ENCODE measurements around the gene KBTBD4.

The KBTBD4 gene

DNA sequence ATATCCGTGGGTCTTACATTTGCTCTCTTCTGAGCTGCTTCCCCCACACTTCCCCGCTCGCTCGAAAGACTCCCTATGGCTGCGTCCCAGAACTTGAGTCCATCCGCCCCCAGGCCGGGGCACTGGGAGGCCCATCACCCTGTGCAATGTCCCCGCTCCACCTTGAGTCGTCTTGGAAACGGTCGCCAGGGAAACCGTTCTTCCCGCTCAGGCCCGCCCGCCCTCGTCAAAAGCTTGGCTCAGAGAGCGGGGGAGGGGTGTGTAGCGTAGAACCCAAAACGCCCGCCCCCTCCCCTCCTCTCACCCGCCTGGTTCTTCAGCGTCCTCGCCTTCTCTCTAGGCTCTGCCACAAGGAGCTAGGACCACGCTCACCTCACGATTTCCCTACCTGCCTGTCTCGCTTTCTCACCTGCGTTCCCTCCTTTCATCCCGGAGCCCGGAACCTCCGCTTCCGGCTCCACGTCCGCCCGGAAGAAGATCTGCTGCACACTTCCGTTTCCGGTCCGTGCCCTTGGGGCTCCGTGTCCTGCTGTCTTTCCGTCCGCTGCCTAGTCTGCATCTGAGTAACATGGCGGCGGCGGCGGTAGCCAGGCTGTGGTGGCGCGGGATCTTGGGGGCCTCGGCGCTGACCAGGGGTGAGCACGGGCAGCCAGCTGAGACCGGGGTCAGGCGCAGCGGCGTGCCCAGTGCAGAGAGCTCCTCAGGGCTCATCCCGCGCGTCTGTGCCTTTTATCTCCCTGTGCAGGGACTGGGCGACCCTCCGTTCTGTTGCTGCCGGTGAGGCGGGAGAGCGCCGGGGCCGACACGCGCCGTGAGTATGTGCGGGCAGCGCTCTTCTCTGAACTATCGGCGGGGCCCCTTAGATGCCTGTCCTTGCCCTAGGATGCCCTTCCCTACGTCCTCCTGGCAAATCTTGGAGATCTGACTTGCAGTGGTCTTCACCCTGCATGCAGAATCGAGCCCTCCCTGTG, at the start of gene KBTBD4, which contains the start of gene NDUFS3:
TSS of gene KBTBD4 (minus strand) at position 447 of the 971 bp plus-strand sequence. CDS start at position 428, 19 bp downstream.
TSS of gene NDUFS3 (plus strand) at position 551 of the 971 bp plus-strand sequence. CDS start at position 569, 18 bp downstream.
- DNase-seq: peak; percentile 93

DNA sequence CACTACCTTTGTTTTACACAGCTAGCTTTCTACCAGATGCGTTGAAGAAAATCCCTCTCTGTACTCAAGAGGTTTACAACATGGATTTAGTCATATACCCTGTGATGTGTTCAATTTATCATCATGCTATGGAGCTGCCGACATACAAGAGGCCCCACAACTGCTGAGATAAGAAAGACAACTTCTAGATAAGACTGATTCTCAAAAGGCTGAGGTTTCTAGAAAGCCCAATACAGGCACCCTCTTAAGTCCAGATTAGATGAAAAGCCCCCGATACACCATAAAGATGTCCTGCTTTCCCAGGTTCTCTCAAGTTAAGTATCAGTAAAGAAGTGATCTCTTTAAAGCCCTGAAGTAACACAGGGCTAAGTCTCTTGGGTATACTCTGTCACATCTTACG, 49.3 kb upstream of the KBTBD4 start:
- no peak for DNase-seq

DNA sequence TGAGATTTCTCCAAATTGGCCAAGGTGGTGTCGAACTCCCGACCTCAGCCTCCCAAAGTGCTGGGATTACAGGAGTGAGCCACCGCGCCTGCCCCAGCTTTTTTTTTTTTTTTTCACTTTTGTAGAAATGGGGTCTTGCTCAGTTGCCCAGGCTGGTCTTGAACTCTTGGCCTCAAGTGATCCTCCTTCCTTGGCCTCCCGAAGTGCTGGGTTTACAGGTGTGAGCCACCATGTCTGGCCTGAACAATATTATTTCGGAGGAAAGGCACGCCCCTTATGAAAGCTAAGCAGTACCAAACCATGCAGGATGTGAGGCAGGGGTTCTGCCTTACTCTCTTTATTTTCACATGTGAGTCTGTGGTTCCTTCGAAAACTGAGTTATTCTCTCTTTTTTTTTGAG, 47.5 kb upstream of the KBTBD4 start:
- no peak for DNase-seq

DNA sequence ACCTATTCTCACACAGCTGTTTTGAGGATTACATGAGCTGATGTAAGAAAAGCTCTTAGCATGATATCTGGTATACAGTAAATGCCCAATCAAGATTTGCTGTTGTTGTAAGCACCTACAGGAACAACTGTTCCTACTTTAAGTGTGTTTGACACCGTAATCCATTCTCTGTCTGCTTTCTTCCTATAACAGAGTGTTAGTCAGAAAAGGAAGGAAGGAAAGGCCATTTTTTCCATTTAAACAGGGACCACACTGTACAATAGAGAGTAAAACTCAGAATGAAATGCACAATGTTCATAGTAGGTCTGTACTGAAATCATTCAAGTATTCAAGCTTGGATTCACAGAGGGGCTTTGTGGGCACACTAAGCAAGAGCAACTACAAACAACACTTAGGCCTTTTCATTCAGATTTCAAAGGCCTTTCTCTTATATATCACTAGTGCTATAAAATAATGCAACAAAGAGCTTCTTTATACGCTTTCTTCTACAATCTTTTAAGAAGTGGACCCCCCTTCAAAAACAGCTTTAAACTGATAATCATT, 42.1 kb upstream of the KBTBD4 start:
- no peak for DNase-seq

DNA sequence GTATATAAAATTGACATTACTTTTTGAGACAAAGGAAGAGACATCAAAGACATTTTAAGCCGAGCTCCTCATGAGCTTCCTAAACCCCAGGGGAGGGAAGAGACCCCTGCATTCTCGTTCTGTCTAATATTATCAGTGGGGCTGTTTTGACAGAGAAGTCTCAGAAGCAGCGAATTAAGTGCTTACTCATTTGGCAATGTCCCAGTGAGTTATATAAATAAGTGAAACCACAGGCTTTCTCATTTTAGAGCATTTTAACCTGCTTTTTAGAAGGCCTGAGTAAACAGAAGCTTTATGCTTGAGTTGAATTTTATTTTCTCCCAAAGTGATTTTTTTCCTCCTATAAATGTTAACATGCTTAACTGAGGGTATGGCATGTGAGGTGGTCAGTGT, 38.6 kb upstream of the KBTBD4 start:
- no peak for DNase-seq

DNA sequence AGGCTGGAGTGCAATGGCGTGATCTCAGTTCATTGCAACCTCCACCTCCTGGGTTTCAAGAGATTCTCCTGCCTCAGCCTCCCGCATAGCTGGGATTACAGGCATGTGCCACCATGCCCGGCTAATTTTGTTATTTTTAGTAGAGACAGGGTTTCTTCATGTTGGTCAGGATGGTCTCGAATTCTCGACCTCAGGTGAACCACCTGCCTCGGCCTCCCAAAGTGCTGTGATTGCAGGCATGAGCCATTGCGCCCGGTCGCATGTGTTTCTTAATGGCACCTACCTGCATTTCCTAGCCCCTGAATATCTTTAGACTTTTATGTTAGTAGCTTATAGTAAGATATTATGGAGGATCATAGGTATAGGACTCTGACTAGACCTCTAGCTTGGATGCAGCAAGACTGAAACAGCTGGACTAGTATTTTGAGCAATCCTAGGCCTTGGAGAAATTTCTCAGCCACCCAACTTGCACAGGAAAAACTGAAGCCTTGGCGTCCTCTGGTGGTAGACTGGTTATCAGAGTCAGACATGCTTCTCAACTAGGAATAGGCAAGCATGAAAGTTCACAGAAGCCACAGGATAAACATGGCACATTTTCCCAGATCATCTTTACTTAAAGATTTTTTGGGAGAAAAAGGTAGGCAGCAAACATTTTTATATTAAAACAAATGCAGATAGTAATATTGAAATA, 38.1 kb upstream of the KBTBD4 start:
- peak; percentile 78 for DNase-seq

DNA sequence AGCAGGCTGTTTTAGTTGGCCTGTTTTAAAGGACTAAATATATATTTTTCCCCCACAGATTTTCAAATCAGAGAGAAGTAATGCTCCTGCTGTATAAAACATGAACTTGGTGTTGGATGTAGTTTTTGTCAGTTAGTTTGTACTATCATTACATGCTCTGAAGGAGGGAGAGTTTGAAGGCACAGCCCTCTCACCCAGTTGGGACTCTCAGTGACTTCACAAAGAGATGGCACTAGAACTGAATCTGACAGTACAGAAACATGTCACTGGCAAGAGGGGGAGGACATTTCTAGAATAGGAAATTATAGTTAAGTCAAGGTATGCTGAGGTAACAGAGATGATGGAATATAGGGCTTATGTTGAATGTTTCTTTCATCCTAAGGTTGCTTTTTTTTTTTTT, 36.5 kb upstream of the KBTBD4 start:
- no peak for DNase-seq

DNA sequence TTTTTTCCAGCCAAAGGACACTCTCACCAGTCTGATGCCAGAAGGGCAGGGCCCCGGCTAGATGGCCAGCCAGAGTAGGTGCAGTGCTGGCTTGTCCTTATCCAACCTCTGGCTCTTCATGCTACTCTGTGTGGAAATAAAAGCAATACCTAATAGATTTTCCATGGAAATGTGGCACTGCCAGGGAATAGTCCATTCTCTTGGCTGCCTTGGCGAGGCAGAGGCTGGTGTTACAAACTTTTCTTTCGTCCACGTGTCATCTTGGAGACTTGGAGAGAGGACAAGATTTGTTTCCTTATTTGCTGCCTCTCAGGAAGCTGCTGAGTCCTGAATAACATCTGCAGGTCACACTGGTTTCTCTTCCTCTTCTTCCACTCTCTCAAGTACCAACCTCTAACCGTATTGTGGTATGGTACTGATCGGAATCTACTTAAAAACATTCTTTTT, 32.6 kb upstream of the KBTBD4 start:
- DNase-seq: peak; percentile 36

DNA sequence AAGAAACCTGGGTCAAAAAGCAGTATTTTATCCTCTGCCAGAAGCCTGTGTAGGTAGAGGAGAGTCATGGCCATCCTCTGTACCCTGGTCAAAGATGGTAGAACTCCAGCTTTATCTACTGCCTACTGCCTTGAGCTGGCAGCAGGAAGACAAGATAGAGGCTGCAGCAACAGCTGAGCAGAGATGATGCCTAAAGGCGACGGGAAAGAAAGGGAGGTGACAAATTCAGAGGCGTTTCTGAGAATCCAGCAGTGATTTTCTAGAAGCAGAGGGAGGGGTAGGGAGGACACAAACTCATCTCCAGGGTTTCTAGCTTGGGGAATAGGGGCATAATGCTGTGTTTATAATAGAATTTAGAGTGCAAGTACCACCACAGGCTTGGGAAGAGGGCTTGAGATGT, 30.9 kb upstream of the KBTBD4 start:
- DNase-seq: peak; percentile 78

DNA sequence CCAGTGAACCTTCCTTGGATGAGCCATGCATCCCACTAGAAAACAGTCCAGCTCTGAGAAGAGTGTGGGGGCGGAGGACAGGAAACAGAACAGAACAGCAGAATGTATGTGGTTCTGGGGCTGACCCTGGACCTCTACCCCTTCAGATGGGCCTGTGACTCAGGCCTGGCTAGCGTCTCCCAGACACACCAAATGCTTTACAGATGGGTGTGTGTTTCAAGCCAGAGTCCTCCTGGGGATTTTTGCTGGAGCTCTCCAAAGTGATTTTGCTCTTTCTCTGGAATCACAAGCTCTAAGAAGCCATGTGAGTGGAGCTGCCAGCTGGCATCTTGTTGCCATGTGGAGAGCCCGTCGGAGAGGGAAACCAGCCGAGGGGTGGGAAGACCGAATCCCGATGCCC, 28.6 kb upstream of the KBTBD4 start:
- no peak for DNase-seq

DNA sequence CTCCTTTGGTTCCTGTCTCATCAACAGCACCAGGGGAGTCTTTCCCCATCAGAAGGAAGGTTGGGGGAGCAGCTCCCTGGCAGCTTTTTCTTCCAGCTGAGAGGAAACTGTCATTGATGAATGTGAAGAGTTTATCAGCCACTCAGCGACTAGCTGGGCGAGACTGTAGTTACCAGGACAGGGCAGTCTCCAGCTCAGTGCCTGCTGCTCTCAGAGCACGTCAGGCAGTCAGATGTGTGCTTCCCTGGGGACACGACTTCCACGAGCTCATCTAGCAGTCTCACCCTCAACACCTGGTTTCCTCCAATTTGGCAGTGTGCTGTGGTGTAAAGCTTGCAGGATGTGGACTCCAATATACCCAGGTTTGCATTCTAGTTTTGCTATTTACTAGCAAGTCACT, 28.0 kb upstream of the KBTBD4 start:
- DNase-seq: no peak

DNA sequence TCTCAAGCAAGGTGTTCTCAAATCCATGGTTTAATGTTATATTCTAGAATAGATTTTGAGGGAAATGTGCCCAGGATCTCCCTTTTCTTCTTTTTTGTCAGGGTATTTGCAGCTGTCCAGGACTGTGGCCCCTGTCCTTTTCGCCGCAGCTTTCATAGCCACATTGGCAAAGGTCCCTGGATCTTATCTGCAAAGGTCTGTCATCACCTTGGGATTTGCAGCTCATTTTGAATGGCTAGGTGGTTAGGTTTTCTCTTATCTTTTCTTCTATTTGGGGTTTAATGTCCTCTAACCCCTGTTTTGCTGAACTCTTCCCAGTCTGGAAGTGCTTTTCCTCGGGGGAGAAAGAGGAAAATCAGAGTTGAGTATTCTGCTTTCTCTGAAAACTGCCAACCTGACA, 27.2 kb upstream of the KBTBD4 start:
- DNase-seq: no peak

DNA sequence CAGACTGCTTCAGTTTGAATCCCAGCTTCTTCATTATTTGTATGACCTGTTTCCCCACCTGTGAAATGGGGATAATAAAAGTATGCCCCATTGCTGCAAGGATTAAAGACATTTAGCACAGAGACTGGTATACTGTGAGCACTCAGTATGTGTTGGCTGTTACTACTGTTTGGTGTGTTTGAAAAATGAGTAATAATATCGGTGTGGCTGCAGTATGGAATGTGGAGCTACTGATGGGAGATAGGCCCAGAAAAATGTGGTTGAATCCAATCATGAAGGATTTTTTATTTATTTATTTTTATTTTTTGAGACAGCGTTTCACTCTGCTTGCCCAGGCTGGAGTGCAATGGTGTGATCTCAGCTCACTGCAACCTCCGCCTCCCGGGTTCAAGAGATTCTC, 24.5 kb upstream of the KBTBD4 start:
- no peak for DNase-seq

DNA sequence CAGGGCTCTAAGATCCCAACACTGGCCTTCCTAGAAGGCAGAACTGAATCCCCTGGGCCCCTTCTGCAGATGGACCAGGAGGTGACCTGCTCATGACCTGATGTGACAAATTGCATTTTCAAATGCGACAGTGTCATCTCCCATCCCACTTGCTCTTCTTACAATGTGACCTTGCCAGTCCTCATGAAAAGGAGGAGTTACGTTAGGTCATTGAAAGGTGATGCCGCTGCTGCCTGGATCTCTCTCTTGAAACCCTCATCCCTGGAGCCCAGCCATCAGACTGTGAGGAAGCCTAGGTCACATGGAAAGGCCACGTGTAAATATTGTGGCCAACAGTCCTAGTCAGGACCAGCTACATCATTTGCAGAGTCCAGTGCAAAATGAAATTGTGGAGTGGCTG, 21.1 kb upstream of the KBTBD4 start:
- no peak for DNase-seq

DNA sequence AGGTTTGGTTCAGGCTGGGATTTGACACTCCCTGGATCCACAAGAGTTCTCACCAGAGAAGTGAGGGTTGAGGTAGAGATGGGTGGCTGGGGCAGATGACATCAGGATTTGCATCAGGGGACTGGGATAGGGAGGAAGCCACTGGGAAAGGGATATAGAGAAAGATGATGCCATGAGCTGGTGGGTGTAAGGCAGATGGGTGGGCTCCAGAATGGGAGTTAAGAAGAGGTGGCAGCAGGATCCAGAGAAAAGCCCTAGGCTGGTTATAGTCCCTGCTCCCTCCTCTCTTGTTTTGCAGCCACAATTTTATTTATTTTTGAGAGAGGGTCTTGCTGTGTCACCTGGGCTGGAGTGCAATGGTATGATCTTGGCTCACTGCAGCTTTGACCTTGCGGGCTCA, 17.2 kb upstream of the KBTBD4 start:
- DNase-seq: no peak

DNA sequence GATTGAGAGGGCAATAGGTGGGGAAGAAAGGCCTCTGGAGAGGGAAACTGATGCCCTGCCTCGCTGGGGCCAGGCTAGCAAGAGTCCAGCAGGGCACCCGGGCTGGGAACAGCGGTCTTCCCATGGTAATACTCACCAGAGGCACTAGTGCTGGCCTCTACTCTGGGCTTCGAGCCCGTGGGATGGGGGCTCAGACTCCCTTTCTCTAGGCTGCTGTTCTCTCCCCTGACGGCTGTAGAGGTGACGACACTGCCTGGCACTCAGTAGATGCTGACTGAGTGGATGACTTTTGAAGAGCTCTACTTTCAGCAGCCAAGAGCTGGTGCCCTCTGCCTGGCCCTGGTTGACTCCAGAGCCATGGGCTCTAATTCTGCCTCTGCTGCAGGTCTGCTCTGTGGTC, 16.3 kb upstream of the KBTBD4 start:
- no peak for DNase-seq

DNA sequence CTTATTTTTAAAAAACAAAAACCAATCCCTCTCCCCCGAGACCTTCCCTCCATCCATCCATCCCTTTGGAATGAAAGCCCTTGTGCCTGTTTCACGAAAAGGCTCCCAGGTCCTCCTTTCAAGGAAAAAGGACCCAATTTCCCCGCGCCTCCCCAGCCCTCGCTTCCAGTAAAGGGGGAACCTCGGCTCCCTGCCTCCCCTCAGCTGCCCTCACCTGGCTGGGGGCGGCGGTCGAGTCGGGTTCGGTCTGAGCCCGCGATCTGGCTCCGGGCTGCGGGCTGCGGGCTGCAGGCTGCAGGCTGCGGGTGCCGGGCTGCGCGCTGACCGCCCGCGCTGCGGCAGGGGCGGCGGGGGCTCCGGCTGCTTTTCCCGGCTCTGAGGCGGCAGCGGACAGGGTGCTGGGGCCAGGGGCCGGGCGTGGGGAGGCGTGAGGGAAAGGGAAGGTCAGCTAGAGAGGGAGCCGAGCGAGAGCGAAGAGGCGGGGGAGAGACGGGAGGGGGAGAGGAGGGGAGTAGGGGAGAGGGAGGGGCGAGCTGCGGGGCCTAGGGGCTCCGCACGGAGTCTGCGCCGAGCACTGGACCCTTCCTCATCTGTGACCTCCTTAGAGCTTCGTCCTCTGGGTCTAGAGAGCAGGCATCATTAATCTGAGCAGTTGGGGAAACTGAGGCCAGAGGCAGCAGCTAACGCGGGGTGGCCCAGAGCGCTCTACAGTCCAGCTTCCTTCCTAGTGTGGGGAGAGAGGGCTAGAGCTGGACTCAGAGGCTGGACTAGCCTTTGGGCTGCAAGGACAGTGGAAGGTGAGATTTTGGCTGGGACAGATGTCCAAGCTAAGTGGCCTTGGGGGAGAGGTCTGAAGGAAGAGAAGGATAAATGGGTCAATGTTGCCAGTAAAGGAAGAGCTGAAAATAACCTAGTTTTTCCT, 15.4 kb upstream of the KBTBD4 start, which contains the start of gene C1QTNF4:
TSS of gene C1QTNF4 (minus strand) at position 478 of the 922 bp plus-strand sequence. CDS start 3,601 bp downstream, outside the sequence.
- DNase-seq: no peak

DNA sequence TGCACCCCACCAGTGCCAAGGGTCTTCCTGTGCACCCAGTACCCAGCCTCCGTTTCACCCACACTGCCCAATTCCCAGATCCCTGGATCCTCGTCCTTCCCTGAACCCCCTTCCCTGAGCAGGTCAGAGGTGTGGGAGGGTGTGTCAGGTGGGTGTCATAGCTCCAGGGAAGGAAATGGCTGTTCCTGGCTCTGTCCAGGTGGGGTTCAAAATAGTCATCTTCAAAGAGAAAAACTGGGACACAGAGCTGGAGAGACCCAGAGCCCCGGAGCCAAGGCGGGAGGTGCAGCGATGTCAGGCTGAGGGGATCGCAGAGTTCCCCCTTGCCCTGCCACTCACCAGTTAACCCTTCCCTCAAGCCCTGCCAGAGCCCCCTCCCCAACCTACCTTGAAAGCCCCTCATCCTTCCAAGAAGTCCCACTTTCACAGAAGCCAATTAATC, 14.7 kb upstream of the KBTBD4 start:
- no peak for DNase-seq

DNA sequence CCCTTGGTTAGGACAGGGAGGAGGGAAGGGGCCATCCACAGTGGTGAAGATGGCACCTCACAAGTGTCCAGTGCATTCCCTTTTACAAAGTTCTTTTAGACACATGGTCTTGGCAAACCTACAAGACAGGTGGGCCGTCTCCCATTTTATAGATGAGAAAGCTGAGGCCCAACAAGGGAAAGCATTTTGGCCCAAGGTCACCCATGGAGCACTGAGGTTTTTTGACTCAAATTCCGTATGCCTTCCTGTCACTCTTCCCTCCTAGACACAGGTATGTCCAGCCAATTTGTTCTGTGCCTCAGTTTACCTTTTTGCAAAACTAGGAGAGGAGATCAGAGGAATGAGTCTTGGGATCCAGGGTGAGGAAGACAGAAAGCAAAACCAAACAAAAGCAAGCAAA, 14.2 kb upstream of the KBTBD4 start:
- DNase-seq: no peak

DNA sequence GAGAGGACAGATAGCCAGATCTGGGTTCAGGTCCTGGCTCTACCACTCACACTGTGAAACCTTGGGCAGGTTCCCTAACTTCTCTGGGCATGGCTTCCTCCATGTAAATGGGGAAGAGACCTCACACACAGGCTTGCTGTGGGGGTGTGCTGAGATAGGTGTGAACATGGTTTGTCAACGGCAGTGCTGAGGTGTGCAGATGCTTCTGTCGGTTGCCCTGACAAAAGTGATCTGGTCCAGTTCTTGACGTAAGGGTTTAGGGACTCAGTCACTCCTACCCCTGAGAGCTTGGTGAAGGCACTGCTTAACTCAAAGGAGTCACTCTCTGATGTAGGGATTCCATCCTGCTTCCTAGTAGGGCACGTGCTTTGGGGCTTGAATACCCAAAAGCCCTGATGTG, 13.5 kb upstream of the KBTBD4 start:
- no peak for DNase-seq

DNA sequence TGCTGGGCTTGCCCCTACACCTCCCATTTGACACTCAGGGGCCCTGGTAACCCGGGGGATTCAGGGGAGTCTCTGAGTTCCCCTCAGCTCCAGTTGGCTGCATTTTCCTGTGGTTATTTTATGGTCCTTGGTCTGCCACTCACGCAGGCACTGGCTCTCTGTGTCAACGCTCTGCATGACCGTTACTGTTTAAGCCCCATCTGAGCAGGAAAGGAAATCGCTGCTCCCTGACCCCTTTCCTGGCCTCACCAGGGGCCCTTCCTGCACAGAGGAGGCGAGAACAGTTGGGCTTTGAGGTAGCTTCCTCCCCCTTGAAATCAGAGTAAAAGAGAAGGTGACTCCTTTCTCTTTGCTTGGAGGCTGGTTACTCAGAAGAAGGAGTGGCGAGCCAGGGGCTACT, 13.0 kb upstream of the KBTBD4 start:
- DNase-seq: peak; percentile 42
